ENCODE results near the gene TNK2.
"Not testable (repeated sequence)": the region's sequence is repeated elsewhere in the genome, so short reads cannot be mapped to it uniquely, and the experiment has no call there.

TNK2 gene

DNA sequence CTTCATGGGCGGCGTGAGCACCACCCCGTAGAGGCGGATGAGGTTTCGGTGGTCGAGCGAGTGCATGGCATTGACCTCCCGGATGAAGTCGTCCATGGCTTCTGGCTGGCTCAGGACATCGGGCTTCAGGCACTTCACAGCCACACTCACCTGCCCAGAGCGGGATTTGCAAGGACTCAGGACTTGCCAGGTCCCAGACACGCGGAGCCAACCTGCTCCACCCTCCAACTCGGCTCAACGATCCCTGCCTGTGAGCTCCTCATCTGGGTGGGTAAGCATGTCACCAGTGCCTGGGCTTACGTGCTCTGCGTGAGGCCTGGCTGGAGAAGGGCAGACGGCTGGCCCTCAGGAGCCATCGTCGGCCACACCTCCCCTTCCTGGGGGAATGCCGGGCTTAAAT is 25.2 kb downstream of the TNK2 start:
- no peak for DNase-seq

DNA sequence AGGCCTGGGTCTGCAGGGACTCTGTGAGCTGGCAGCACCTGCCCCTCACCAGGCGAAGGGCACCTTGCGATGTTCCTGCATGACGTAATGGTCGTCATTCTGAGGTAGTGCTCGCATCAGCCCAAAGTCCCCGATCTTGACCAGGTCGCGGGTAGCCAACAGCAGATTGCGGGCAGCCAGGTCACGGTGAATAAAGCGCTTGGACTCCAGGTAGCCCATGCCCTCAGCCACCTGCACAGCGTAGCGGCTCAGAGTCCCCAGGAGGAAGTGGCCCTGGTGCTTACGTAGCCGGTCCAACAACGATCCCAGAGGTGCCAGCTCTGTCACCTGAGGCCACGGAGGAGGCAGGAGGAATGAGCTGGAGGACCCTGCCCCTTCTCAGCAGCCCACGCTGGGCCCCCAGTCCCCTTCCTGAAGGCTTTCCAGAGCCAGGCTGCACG is 26.3 kb downstream of the TNK2 start:
- DNase-seq = no peak

DNA sequence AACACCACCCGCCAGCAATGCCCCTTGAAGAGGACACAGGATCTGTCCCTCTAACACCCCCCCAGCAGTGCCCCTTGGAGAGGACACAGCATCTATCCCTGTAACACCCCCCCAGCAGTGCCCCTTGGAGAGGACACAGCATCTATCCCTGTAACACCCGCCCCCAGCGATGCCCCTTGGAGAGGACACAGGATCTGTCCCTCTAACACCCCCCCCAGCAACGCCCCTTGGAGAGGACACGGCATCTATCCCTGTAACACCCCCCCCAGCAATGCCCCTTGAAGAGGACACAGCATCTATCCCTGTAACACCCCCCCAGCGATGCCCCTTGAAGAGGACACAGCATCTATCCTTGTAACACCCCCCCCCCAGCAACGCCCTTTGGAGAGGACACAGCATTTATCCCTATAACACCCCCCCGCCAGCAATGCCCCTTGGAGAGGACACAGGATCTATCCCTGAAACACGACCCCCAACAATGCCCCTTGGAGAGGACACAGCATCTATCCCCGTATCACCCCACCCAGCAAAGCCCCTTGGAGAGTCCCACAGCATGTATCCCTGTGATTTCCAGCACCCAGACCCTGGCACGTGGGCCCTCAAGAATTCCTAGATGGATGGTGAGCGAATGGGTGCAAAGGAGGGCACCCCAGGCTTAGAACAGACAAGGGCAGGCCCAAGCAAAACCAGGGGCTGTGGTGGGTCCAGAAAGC is 26.9 kb downstream of the TNK2 start:
- DNase-seq = no peak

DNA sequence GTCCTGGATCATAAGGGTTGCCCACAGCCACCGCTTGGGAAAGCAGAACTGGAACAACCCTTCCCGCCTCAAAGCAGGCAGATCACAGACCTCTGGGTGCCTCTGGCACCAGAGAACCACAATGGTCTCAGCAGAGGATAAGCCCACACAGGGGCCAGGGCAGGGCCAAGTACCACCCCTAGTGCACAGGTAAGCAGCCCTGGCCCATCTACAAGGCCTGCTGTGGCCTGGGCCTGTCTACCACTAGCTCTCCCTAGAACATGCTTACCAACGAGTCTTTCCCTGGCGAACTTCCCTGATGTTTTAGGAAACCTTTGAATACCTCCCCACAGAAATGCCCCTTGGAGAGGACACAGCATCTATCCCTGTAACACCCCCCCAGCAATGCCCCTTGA is 28.3 kb downstream of the TNK2 start:
- no peak for DNase-seq

DNA sequence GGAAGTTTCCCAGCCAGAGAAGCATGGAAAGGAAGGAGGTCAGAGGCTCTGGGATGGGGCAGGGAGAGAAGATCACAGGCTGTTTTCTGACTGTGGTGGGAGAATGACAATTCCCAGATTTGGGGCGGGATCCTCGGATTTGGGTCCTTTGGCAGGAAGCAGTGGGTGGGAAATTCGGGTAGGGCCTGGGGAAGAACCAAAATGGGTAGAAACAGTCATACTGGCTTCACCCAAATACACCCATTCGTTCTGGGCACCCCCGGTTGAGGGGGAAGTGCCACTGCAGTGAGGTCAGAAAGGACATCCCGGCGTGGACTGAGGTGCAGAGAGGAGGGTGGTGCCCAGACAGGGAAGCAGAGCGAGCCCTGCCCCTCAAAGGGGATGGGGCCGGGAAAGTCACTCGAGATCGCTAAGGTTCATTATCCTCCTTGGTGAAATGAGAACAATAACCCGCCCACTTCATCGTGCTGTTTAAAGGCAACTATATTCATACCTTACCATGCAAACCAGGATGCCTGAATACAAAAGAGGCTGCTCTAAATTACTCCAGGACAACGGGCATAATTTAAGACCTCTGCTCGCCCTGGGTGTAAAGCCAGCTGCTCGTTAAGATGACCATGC is 28.8 kb downstream of the TNK2 start:
- no peak for DNase-seq

DNA sequence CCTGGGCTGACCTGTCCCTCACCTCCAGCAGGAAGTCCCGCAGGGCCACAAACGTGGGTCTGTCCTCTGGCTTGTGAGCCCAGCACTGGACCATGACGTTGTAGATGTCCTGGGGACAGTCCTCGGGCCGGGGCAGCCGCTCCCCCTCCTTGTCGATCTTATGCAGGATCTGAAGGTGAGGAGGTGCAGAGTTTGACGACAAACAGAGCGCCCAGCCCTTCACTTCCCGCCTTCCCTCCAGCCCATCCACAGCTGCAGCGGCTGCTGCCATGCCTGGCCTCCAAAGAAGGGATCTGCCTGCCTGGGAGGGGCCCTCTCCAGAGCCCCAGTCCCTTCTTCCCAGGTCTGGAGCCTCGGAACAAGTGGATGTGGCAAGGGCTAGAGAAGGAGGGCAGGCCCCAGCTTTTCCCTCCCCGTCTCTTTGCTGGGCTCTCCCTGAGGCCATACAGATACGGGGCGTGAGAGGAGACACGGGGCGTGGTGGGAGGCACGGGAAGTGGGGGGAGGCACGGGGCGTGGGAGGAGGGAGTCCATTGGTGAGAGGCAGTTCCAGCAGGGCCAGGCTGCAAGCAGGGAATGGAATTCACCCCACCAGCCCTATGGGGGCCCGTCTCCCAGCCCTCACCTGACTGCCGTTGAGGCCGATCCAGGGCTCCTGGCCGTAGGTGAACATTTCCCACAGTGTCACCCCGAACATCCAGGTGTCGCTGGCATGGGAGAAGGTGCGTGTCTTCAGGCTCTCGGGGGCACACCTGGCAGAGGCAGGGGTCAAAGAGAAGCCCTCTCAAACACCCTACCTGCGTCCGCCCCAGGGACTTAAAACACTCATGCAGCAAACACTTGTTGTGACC is 29.7 kb downstream of the TNK2 start:
- DNase-seq = no peak

DNA sequence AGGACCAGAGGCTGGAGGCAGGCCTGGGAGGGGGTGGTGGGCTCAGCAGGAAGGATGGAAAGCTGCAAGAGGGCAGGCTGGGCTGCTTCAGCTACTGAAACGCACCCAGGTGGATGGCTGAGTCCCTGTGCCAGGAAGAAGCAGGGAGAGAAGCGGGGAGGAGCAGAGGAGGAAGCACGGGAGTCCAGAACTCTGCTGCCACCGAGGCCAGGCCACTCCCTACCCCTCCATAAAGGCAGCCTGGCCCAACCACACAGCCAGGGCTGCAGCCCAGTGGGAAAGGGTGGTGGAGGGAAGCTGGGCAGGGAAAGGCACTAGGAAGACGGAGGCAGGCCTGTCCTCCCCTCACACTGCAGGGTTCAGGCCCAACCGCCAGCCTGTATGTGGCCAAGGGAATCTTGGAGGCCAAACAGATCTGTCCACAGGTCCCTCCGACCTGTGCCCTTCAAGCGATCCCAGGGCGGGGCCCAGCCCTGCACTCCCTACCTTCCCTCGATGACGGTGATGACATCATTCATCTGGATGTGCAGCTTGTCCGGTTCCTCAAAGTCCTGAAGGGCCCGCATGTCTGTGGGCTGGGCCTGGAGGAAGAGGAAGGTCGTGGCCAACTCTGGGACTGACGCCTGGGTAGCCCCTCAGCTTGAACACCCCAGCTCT is 30.5 kb downstream of the TNK2 start:
- DNase-seq = no peak

DNA sequence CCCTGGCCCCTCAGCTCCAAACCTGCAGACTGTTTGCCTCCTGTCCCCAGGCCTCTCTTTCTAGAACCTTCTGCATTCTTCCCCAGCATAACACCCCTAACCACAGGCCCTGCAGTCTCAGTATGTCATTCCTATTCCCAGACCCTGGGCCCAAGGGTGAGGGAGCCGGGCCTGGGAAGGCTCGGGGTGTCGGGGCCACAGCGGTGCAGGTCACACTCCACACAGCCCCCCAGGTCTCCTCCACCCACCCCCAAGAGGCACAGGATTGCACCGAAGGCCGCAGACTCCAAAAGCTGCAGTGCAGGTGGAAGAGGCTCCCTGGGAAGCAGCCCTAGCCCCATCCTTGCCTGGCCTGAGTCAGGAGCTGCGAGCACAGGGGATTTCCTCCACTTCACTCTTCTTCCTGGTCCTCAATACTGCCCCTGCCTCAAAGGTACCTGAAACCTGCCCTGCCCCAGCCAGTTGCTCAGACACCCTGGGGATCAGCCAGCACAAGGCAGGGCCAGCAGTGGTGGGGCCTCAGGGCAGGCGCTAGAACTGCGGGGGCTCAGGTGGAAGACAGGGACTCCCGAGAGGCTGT is 31.1 kb downstream of the TNK2 start:
- no peak for DNase-seq

DNA sequence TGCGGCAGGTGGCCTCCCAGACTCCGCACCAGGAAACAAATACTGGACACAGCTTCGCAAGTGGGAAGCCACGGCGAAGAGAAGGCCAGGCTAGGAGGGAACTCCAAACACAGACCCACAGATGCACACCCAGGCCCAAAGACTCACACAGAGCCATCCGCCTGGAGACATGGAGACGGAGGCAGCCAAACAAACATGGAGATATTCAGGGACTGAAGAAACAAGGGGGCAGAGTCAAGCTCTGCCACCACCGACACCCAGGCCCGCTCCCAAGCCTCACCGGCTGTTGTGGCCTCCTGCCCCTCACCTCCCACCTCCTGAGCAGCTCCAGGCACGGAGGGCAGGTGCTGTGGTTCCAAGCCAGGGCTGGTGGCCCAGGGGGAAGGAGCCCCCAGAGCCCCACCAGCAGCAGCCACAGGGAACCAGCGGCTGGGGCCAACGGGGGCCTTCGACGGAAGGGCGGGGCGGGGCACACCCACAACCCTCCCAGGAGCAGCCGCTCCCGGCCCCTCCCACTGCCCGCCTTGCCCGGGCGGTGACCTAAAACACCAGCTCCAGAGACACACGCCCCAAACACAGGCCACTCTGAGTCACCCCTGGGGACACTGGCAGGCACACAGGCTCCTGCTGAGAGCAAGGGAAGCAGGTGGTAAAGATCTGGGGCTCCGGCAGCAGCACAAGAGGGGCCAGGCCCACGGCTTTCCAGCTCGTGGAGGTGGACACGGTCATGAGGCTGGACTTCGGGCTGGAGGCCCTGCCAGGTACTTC is 31.9 kb downstream of the TNK2 start:
- peak; percentile 39 for DNase-seq

DNA sequence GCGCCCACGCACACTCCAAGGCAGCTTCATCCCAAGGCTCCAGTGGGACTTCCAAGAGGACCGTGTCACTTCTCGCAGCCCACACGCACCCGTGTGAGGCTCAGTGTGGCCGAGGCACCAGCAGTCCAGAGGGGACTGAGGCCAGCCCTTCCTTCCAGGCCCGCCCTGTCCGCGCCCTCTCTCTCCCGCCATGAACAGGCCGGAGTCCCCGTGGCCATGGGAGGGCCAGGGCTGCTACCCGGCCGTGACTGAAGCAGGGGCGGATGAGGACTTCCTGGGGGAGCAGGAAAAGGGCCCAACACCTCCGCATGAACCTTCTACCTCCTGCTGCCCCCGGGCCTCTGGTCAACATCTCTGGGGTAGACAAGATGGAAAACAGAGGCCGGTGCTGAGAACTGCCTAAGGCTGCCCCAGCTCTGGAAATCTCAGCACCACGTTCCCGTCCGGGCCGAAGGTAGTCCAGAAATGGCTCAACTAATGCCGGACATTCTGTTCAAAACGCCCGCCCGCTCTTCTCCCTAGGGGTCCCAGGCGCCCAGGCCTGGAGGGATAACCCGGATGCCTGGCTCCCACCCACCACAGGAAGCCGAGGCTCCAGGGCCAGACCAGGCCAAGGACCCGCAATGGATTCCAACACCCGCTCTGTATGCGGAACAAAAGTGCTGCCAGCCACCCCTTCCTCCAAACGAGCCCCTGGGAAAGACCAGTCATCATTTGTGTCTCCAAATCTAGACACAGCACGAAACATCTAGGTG is 32.7 kb downstream of the TNK2 start:
- no peak for DNase-seq

DNA sequence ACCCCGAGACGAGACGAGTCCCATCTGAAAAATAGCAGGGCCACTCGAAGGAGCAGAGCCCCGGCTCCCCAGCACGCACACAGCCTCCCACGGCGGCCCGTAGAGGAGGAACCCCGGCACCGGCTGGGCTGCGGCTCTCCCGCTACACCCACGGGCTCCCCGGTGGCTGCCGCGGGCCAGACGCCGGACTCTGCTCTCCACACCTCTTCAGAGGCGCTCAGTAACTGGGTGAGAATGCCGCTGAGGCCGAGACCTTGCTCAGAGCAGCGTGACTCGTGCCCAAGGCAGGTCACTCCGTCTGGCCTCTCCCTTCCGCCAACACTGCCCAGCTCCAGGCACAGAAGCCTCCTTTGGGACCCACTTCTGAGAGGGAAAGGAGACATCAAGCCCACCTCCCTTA is 34.4 kb downstream of the TNK2 start:
- DNase-seq = no peak

DNA sequence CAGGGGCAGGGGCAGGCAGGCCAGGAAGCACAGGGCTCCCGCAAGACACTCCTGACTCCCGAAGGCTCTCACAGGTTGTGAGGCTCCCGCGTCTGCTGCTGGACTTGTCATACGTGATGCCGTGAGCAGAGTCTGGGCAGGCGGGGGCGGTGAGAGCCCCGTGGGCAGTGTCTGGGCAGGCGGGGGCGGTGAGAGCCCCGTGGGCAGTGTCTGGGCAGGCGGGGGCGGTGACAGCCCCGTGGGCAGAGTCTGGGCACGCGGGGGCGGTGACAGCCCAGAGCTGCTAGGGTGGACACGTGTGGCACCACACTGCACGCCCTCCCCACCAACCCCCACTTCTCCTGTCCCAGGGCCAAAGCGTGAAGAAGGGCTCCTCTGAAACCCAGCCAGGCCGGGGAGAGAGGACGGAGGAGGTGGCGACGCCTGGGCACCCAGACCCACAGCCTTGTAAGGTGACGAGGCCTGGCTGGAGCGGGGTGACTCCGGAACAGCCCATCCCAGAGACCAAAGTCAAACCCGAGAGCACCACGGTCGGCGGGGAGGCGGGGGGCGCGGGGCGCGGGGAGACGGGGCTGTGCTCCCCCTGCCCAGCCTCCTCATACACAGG is 35.0 kb downstream of the TNK2 start:
- DNase-seq = no peak

DNA sequence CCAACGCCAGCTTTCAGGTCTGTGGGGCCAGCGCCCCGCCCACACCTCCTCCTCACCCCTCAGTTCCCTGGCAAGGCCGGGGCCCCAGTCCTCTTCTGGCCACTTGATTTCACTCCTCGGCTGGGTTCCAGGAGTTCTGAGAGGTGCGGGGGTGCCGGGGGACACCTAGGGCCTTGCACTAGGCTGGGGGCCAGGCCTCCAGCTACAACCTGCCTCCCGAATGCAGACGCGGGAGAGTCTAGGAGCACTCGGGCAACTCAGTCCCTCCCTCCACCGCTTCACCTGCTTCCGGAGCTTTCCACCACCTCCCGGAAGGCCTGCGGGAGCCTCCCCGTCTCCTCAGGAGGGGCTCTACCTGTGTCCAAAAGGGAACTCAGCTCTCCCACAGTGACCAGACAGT is 35.6 kb downstream of the TNK2 start:
- DNase-seq = no peak

DNA sequence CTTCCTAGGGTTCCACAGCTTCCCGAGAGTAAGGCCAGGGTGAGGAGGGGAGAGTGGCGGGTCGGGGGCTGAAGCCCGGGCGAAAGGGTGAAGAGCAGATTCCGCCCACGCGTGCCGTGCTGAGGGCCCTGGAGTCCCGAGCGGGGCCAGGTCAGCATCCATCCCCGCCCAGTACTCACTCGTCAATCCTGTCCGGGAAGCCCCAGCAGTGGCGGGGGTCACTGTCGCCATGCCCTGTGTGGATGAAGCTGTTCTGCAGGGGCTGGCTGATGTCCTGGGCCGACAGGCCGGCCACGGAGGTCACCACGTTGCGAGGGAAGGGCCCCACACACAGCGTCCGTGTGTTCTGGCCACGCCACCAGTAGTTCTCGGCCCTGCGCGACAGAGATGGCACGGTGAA is 36.3 kb downstream of the TNK2 start:
- DNase-seq = no peak

DNA sequence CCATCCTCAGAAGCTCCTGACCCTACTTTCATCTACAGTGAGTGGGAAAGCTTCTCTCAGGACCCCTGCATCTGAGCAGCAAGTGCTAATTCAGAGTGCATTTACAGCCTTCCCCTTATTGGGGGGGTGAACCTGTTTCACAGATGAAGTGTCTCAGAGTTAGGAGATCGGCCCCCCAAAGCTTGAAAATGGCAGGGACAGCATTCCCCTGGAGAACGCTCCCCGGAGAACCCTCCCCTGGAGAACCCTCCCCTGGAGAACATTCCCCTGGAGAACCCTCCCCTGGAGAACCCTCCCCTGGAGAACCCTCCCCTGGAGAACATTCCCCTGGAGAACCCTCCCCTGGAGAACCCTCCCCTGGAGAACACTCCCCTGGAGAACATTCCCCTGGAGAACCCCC is 36.7 kb downstream of the TNK2 start:
- DNase-seq = not testable (repeated sequence)

DNA sequence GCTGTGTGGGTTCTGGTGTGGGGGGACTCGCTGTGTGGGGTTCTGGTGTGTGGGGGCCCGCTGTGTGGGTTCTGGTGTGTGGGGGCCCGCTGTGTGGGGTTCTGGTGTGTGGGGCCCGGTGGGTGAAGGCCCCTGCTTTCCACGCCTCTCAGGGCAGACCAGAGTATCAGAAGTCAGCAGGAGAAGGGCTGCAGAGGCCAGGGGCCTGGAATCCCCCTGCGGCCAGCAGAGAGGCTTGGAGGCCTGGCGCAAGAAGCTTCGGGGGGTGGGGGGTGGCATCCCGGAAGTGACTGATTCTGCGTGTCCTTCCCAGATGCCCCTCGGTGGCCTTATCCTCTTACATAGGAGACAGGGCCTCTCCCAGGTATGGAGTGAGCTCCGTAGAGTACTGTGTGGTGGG is 37.4 kb downstream of the TNK2 start:
- DNase-seq = no peak

DNA sequence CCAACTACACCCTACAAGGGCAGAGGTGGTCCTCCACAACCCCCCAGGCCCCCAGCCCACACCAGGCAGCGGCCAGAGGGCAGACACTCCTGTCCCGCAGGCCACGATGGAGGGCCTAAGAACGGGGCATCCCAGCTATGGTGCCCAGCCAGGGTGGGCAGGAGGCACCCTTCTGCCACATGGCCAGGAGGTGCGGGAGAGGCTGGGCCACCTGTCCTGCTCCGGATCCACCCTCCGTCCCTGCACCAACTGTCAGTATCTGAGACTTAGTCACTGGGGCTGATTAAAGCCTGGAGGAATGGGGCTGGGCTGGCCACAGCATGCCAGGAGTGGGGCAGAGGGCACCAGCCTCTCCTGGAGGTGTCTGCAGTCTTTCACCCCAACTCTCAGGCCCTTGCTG is 37.9 kb downstream of the TNK2 start:
- DNase-seq = no peak

DNA sequence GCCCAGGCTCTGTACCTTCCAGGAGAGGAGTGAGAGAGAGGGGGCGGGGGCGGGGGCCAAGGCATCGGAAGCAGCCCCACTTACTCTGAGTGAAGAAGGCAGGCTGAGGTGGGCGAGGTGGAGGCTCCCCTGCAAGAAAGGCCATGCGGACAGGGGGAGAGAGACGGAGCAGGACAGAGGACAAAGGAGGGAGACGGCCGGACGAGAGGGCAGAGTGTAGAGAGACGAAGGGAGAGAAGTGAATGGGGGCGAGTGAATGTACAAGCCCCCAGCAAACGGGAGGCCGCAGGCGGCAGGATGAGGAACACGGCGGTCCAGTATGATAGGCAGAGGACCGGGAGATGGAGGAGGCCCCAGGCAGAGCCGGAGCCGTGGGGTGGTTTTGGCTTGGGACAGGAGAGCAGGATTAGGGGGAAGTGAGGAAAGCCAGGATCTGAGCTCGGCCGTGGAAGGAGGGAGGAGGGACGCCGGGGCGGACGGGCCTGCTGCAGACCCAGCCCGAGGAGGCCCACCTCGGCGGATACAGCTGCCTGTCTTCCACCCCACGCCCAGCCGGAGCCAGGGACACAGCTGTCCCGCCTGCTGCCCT is 38.8 kb downstream of the TNK2 start:
- no peak for DNase-seq

DNA sequence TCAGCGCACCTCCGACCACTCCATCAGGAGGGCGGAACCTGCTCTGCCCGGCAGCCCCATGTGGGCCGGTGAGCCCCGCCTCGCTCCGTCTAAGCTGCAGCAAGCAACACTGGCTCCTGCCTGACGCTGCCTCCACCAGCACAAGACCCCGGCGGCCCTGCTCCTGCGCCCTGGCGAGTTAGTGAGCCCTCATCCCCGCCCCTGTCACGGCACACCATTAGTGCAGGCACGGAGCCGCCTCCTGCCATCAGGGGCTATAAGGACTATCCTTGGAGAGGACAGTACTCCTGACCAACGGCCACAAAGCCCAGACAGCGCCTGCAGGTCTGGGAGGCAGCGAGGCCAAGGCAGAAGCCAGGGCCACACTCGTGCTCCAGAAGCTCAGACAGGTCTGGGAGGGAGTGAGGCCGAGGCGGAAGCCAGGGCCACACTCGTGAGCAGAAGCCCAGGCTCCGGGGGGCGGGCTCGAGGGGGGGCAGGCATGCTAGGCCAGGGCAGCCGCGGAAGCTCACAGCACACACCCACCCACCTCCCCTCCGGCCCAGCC is 39.4 kb downstream of the TNK2 start:
- no peak for DNase-seq

DNA sequence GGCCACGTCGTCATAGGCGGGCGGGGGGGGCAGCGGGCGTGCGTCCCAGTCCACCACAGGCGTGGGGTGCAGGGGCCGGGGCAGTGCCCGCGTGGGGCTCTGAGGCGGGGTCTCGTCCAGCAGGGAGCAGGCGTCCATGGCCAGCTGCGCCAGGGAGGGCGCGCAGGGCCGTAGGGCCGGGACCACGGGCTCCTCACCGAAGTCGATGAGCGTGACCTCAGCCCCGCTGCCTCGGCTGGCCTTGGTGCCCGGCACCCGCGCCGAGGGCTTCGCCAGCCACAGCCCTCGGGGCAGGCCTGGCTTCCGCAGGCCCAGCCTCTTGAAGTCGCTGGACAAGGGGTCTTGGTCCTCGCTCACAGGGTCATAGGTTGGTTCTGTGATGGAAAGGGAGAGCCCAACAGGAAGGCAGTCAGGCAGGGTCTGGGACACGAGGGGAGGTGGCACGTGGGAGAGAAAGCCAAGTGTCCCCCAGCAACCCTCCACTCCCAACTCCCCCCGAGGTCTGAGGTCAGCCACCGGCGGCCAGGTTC is 40.0 kb downstream of the TNK2 start:
- no peak for DNase-seq
